Panc1 (cell line): ENCODE results near the gene SHOX.

Experiments
- POLR2AphosphoS5 ChIP-seq: IDR thresholded peaks from 2 replicates; pipeline ENCODE4 v1.6.1; 2012; ENCODE audit warnings: mild to moderate bottlenecking, low read depth, low read length, moderate library complexity
- TCF7L2 ChIP-seq: IDR thresholded peaks from 2 replicates; pipeline ENCODE4 v1.6.1; 2011; ENCODE audit warnings: mild to moderate bottlenecking, low read depth, low read length, inconsistent platforms
- TF ChIP-seq, protein P1 (sequence below): fragments of 450-650 bp; IDR thresholded peaks from 2 replicates; pipeline ENCODE4 v1.5.1; 2017; ENCODE audit warnings: mild to moderate bottlenecking
- TF ChIP-seq, protein P2 (sequence below), 2 experiments: IDR thresholded peaks; 2 replicates each; pipeline ENCODE4 v1.6.1; 2011 to 2012; ENCODE audit warnings: low read depth in 2 of 2, control low read depth in 1 of 2, low read length in 1 of 2, mild to moderate bottlenecking in 1 of 2, moderate library complexity in 1 of 2; ENCODE audit not compliant: insufficient read depth in 1 of 2

DNA sequence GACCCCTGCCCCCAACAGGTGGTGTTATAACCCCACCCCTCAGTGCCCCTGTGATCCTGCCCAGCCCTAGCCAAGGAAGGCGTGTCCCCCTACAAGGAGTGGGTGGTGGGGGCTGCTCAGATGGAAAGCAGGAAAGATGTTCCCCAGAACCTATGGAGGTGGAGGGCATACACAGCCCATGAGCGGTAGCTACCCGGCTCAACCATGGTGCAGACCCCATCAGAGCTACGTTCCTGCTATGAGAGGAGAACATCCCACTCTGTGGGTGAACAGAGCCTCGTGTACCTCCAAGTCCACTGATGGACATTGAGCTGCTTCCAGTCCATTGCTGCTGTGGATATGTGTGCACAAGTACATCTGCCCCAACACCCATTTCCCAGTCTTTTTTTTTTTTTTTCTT, 71.1 kb downstream of the SHOX start:
- TF ChIP-seq, protein P1, sequence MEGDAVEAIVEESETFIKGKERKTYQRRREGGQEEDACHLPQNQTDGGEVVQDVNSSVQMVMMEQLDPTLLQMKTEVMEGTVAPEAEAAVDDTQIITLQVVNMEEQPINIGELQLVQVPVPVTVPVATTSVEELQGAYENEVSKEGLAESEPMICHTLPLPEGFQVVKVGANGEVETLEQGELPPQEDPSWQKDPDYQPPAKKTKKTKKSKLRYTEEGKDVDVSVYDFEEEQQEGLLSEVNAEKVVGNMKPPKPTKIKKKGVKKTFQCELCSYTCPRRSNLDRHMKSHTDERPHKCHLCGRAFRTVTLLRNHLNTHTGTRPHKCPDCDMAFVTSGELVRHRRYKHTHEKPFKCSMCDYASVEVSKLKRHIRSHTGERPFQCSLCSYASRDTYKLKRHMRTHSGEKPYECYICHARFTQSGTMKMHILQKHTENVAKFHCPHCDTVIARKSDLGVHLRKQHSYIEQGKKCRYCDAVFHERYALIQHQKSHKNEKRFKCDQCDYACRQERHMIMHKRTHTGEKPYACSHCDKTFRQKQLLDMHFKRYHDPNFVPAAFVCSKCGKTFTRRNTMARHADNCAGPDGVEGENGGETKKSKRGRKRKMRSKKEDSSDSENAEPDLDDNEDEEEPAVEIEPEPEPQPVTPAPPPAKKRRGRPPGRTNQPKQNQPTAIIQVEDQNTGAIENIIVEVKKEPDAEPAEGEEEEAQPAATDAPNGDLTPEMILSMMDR = no peak
- TF ChIP-seq, protein P2, sequence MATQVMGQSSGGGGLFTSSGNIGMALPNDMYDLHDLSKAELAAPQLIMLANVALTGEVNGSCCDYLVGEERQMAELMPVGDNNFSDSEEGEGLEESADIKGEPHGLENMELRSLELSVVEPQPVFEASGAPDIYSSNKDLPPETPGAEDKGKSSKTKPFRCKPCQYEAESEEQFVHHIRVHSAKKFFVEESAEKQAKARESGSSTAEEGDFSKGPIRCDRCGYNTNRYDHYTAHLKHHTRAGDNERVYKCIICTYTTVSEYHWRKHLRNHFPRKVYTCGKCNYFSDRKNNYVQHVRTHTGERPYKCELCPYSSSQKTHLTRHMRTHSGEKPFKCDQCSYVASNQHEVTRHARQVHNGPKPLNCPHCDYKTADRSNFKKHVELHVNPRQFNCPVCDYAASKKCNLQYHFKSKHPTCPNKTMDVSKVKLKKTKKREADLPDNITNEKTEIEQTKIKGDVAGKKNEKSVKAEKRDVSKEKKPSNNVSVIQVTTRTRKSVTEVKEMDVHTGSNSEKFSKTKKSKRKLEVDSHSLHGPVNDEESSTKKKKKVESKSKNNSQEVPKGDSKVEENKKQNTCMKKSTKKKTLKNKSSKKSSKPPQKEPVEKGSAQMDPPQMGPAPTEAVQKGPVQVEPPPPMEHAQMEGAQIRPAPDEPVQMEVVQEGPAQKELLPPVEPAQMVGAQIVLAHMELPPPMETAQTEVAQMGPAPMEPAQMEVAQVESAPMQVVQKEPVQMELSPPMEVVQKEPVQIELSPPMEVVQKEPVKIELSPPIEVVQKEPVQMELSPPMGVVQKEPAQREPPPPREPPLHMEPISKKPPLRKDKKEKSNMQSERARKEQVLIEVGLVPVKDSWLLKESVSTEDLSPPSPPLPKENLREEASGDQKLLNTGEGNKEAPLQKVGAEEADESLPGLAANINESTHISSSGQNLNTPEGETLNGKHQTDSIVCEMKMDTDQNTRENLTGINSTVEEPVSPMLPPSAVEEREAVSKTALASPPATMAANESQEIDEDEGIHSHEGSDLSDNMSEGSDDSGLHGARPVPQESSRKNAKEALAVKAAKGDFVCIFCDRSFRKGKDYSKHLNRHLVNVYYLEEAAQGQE (IDR thresholded peaks at IDR 0.05; ENCODE audit: insufficient read depth in 1 of 2, low read depth in 2 of 2, low read length in 1 of 2) = no peak
- TF ChIP-seq POLR2AphosphoS5 (no peak), TCF7L2 (no peak)
